ENCODE data around the gene ZDHHC22.

The ZDHHC22 gene

DNA sequence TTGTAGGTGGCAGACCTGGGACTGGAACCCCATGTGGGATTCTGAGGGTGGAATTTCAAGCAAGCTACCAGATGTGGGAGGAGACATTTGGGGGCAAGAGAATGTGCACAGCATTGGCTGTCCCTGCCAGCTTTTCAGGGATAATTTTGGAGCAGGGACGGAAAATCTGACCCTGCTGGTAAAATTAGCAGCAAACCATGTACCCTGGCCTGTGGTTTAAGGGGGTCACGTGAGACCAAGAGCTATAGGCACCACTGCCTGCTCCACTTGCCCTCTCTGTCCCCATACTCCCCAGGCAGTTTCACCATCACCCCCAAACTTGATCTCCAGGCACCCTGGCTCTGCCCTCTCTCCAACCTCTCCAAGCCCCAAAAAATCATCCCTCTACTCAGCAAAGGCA is 13.5 kb upstream of the ZDHHC22 start:
- DNase-seq: no peak

DNA sequence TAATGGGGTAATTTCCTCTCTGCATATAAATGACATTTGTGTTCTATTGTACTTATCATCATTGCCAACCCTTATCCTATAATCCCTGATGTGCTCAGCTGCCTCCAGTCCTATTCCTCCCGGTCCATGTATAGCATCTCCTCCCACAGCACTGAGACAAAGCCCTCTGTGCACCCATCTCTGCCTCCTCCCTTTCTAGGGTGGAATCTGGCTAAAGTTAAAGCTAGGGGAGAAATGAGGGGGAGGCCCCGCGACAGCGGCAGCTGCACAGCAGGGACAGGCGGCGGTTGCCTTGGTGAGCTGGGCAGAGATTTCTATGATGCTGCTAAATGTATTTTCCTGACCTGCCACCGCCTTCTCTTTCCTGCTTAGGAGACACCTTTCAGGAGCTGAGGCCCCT is 12.8 kb upstream of the ZDHHC22 start:
- no peak for DNase-seq

DNA sequence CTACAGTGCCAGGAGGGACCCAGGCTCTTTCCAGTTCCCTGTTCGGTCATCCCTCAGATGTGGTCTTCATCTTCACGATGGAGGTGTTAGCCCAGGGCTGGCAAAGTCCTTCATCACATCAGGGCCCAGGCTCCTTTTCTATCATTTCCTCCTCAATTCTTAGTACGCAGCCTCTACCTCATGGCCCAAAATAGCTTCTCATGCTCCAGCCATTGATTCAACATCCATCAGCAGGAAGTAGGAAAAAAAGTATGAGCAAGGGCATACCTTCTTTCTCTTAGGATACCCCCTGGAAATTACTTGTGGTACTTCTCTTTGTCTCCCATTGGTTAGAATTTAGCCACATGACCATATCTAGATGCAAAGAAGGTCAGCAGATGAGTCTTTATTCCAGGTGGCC is 12.2 kb upstream of the ZDHHC22 start:
- DNase-seq: no peak

DNA sequence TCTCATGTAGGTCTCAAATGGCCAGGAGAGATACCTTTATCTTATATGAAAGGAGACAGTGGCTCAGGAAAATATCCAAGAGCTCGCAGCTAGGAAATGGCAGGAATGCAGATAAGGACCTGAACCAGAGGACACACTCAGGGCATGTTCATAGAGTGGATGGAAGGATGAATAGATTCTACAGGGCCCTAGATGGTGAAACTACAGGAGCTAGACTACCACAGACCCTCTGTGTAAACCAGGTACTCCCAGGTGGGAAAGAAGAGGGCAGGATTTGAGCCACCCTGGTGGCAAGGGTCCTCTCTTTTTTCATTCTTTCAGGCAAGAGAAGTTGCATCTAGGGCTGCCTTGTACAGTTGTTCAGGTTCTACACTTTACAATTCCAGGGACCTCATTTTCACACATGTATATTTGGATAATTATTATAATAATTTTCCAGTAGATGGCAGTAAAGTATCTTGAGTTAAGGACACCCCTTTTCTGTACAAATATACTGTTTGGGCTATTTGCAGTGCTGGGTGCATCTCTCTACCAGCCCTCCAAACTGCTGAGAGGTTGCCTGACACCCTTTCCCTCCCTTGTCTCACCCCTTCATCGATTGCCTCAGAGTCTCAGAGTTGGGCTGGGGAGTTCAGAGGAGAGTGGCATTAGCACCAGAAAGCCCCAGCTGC is 10.5 kb upstream of the ZDHHC22 start:
- peak; percentile 23 for DNase-seq

GRCh38 chr14:77151245-77151644 is 9.7 kb upstream of the ZDHHC22 start:
- DNase-seq: no peak

DNA sequence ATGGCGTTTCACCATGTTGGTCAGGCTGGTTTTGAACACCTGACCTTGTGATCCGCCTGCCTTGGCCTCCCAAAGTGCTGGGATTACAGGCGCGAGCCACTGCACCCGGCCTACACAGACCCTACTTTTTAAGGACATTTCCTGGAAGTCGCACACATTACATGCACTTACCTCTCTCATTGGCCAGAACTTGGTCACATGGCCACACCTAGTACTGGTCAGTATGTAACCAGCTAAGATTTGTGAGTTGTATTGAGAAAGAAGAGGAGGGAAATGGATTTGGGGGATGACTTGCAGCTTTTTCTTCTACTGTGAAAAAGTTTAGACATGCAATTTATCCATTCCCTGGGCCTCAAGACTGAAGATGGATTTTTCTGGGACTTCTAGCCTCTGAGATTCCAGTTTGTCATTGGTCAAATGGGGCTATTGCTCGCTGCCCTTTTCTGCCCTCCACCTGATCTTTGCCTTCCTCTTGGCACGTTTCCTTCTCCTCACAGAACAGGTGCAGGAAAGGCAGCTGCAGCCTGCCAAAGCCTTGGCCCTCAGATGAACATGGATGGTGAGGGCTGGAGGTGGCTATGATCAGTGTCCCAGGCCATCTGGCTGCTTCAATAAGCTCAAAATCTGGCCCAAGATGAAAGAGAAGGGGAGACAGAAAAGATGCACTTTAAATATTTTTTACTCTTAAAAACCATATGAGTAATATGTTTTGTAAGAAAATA is 7.1 kb upstream of the ZDHHC22 start:
- DNase-seq: no peak

DNA sequence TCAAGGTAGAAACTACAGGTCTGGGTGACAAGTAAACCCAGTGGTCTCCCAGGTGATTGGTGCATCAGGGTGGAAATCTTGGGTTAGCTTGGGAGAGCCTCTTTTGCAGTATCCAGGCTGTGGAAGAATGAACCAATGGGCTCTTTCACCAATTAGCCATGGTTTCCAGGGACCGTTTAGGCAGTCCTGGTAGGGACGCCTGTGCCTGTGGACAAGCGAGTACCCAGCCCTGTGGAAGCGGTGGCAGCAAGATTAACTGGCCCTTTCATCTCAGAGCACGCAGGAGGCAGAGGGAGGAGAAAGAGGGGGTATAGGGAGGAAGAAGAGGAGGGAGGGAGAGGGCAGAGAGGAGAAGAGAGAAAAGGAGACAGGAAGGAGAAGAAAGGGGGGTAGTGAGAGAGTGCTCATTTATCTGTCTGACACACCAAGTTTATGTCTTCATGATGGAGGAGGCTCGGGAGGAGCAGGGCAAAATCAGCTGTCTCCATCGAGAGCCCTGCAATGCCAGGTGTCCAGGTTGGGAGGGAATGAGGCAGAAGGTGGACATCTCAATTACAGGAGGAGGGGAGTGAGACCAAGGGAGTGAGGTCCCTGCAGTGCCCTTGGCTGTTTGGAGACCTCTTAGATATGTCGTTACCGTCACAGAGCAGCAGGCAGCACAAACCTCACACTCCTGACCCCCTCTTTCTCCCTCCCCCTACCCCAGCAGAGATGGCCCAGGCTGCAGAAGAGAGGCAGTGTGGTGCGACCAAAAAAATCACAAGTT is 4.6 kb upstream of the ZDHHC22 start:
- no peak for DNase-seq

DNA sequence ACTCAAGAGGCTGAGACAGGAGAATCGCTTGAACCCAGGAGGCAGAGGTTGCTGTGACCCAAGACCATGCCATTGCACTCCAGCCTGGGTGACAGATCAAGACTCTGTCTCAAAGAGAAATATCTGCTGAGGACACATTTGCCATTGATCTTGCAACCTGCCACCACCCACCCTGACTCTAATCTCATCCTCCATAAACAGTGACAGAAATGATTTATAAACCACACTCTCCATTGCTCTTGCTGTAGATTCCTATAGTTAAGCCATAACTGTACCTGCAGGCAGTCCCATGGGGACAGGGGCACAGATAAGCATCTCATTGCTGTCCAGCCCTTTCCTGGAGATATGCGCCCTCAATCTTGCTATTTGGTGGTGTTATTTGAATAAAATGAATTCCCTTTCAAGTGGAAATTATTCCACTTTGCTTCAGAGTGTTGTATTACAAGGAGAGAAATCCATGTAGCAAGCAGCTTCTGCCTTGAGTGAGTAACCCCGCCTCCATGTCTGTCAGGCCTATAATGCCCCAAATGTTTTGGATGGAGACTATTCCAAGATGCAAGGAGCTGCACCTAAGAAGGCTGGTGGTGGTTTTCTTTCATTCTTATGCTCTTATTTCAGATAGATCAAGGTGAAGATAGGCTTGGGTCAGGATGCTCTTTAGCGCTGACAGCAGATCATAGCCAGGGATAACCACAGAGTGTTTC is 3.0 kb upstream of the ZDHHC22 start:
- DNase-seq: no peak

DNA sequence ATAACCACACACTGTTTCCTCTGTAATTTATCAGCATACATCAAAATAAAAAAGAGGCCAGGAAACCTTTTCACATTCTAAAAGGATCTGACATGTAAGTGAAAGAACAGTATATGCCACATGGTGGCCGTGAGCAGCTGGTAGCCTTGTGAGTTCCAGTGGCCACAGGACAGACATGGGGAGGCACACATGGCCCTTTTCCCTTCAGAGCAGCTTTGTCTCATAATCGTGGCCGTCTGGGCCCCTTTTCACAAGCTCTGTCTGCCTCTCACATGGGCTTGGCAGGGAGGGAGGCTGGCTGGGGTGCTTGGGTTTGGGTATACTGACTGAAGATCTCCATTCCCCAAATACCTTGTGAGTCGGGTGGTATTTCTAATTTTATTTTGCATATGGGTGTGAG is 1.5 kb upstream of the ZDHHC22 start:
- DNase-seq: no peak

DNA sequence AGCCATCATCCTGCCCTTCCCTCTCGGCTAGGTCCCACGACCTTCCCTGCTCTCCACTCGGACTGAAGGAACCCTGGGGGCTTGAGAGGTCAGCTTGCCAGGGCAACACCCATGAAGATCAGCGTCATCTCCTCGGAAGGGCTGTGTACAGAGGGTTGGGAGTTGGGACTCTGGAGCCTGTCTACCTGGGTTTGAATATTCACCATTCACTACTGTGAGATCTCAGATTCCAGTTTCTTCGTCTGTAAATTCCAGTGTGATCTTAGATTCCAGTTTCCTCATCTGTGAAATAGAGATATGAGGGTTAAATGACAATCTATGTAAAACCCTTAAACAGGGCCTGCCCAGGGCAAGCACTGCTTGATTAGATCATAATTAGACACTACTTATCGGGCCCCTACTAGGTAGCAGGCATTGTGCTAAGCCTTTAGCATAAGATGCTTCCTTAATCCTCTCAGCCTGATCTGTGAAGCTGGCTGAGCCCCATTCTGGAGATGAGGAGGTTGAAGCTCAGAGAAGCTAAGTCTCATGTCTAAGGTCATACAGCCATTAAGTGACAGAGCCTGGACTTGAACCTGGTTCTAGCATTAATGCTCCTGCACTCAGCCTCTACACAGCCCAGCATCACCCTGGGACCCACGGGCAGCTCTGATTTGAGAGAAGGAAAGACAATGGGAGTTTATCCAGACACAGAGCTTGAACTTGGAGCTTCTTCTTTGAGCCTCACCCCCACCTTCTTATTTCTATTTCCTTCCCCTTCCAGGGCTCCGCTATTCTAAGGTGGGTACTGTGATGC is 612 bp upstream of the ZDHHC22 start:
- no peak for DNase-seq

- DNase-seq: no peak
Measured at GRCh38 chr14:77140359-77141213, 1.0 kb downstream of the ZDHHC22 start.

- DNase-seq: no peak
Measured at GRCh38 chr14:77139540-77140358, 1.8 kb downstream of the ZDHHC22 start.

DNA sequence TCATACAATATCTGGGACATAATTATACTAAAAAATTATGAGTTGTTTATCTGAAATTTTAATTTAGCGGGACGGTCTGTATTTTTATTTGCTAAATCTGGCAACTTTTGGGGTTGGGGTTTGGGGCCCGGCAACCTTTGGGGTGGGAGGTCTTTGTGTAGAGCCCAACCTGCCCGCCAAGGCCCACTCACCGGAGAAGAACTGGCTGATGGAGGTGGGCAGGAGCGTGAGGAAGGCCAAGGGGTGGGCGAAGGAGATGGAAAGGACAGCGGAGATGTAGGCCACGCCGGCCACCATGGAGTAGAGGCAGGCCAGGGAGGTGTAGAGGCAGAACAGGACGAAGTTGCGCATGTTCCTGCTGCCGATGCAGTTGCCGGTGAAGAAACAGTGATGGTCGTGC is 2.6 kb downstream of the ZDHHC22 start:
- DNase-seq: no peak

- DNase-seq: no peak
Measured at GRCh38 chr14:77133720-77134338, 7.8 kb downstream of the ZDHHC22 start.

- no peak for DNase-seq
Measured at GRCh38 chr14:77131871-77132486, 9.6 kb downstream of the ZDHHC22 start.

DNA sequence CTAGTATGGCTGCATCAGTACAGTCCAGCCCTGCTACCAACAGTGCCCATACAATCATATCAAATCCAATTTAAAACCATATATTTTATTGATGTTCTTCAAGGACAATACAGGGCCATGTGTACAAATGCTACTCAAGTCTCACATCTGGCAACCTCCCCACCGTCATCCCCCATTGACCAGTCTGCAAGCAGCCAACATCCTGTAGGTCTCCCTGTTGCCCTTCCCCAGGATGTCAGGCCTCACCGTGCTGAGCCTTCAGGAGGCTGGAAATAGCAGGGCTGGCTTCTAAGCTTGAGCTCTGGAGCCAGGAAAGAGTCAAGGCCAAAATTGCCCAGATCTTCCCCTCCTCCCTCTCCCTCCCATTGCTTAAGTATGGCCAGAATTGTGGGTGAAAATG is 10.4 kb downstream of the ZDHHC22 start:
- DNase-seq: no peak

GRCh38 chr14:77130386-77130785 is 11.2 kb downstream of the ZDHHC22 start:
- DNase-seq: no peak

DNA sequence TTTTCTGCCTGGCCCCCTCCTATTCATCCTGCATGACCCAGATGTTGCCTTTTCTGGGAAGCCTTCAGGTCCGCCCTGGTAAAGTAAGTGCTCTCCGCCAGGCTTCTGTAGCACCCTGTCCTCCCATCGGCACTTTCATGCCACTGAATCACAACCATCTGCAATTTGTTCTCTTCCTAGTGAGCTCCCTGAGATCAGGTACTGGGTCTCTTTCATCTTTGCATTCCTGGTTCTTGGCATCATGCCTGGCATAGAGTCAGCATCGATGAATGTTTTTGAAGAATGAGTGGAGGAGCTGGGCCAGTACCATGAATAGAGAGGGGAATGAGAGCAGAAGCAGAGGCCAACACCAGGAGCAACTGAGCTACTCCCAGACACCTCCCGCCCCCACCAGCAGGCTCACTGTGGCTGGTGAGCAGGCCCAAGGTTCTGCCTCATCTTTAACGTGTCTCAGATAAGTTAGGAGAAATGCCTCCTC is 13.1 kb downstream of the ZDHHC22 start:
- DNase-seq: no peak

DNA sequence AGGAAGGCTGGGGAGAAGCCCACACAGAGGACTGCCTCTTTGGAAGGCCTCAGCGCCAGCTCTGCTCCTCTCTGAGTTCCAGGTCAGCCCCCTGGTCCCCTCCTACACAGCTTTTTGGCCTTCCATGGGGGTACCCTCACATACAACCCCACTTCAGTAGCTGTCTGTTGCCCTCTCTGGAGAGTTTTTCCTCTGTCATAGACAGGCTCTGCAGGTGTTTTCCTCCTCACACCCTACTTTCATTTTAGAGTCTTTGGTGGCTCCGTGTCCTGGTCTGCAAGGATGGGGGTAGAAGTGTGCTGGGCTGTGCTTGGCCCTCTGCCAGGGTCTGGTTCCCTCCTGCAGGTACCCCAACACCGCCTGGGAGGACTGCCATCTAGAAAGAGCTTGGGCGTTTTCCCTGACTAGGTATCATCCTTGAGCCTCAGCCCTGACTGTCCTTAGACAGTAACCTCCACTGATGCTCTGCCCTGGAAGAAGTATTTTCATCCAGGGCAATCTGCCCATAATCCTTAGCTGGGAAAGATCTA is 15.1 kb downstream of the ZDHHC22 start:
- no peak for DNase-seq

Data from NCI-H774 (cell line).